ENCODE results near the gene ERICH6.

- TF ChIP-seq CTCF (IDR thresholded peaks at IDR 0.05) (no peak), POLR2A (IDR thresholded peaks at IDR 0.05) (no peak)
These were observed 24.2 kb upstream of the ERICH6 start for GRCh38 chr3:150727653-150728502.
